Spinal cord (tissue), 10 donors: ENCODE results near the gene TCEAL9. TPM values are rescaled to one million over a fixed set of nuclear protein-coding genes. Genes with fewer than 3 reads are reported as not detected.

ENCODE experiments used
- DNase-seq, 6 donors: peaks; one replicate each; pipeline versions ENCODE4 v3.0.0 to v3.0.0-alpha.2; 2013 to 2015; ENCODE audit warnings: low spot score in 6 of 6, low read depth in 4 of 6
- H3K27ac ChIP-seq: one replicate; pipeline ENCODE4 v1.5.1; 2013; ENCODE audit warnings: low read depth, low read length, control low read depth
- H3K27me3 ChIP-seq: one replicate; pipeline ENCODE4 v1.6.1; 2013; ENCODE audit warnings: low read length; ENCODE audit not compliant: control insufficient read depth, insufficient read depth
- H3K36me3 ChIP-seq: one replicate; pipeline ENCODE4 v1.6.1; 2013; ENCODE audit warnings: low read length; ENCODE audit not compliant: control insufficient read depth, insufficient read depth
- H3K4me1 ChIP-seq: one replicate; pipeline ENCODE4 v1.6.1; 2013; ENCODE audit warnings: low read length; ENCODE audit not compliant: control insufficient read depth, insufficient read depth
- H3K4me3 ChIP-seq: one replicate; pipeline ENCODE4 v1.5.1; 2013; ENCODE audit warnings: low read depth, low read length, control low read depth
- H3K9me3 ChIP-seq: one replicate; pipeline ENCODE4 v1.6.1; 2013; ENCODE audit warnings: low read length; ENCODE audit not compliant: control insufficient read depth, insufficient read depth
- WGBS: methylation state at CpG from one replicate; pipeline ENCODE4 v1.1.5; 2013; ENCODE audit warnings: missing lambda C conversion rate; ENCODE audit not compliant: insufficient coverage; 5-methylcytosine and 5-hydroxymethylcytosine counted together
- long read RNA-seq, 4 donors: transcript quantifications; one replicate each; lab custom pipeline, GENCODE V29; 2026
- polyA plus RNA-seq, 2 donors: library from polyadenylated mRNA; unstranded; fragments of 120-200 nt; gene quantifications; one replicate each; pipeline ENCODE4 v1.2.1, GENCODE V29; 2013; ENCODE audit not compliant: insufficient read length in 2 of 2
- total RNA-seq, 2 donors: library from RNA; depleted of rRNA in 1 of 2; stranded (reverse); fragments of 120-200 nt in 1 of 2; fragments of >200 nt in 1 of 2; gene quantifications; one replicate each; pipeline versions ENCODE4 v1.2.3 to v1.2.4, GENCODE V29; 2013 to 2014
- donor health status: healthy.

Gene TCEAL9, protein sequence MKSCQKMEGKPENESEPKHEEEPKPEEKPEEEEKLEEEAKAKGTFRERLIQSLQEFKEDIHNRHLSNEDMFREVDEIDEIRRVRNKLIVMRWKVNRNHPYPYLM
- total RNA-seq: 100 to 1,000 TPM in 1 of 2 donors, 10 to 100 TPM in 1; 63.8 to 111 TPM
- 100 to 1,000 TPM in 1 of 2 donors, 10 to 100 TPM in 1; 97.2 to 108 TPM for polyA plus RNA-seq
- long read RNA-seq, donor 1, transcript TCEAL9-201 (2 exons, 699 nt): minor isoform, 12 of 74 reads
- long read RNA-seq, donor 1, transcript TCEAL9-203 (1 exons, 1,938 nt): minor isoform, 18 of 74 reads
- long read RNA-seq, donor 1, transcript TCEAL9-202 (3 exons, 1,033 nt): major isoform, 39 of 74 reads
- long read RNA-seq, donor 1, partial matches to known transcripts: 5 of 74 reads
- long read RNA-seq, donor 1, other reads (novel, unspliced or antisense): 0 of 74 reads
- long read RNA-seq, donor 2, transcript TCEAL9-202 (3 exons, 1,033 nt): major isoform, 17 of 28 reads
- long read RNA-seq, donor 2, transcript TCEAL9-203 (1 exons, 1,938 nt): minor isoform, 7 of 28 reads
- long read RNA-seq, donor 2, partial matches to known transcripts: 0 of 28 reads
- long read RNA-seq, donor 2, other reads (novel, unspliced or antisense): 0 of 28 reads
- long read RNA-seq, donor 3, transcript TCEAL9-203 (1 exons, 1,938 nt): minor isoform, 13 of 46 reads
- long read RNA-seq, donor 3, transcript TCEAL9-202 (3 exons, 1,033 nt): major isoform, 26 of 46 reads
- long read RNA-seq, donor 3, transcript TCEAL9-201 (2 exons, 699 nt): minor isoform, 7 of 46 reads
- long read RNA-seq, donor 3, partial matches to known transcripts: 0 of 46 reads
- long read RNA-seq, donor 3, other reads (novel, unspliced or antisense): 0 of 46 reads
- long read RNA-seq, donor 4, transcript TCEAL9-201 (2 exons, 699 nt): minor isoform, 29 of 138 reads
- long read RNA-seq, donor 4, transcript TCEAL9-203 (1 exons, 1,938 nt): minor isoform, 35 of 138 reads
- long read RNA-seq, donor 4, transcript TCEAL9-202 (3 exons, 1,033 nt): major isoform, 64 of 138 reads
- long read RNA-seq, donor 4, partial matches to known transcripts: 10 of 138 reads
- long read RNA-seq, donor 4, other reads (novel, unspliced or antisense): 0 of 138 reads

DNA sequence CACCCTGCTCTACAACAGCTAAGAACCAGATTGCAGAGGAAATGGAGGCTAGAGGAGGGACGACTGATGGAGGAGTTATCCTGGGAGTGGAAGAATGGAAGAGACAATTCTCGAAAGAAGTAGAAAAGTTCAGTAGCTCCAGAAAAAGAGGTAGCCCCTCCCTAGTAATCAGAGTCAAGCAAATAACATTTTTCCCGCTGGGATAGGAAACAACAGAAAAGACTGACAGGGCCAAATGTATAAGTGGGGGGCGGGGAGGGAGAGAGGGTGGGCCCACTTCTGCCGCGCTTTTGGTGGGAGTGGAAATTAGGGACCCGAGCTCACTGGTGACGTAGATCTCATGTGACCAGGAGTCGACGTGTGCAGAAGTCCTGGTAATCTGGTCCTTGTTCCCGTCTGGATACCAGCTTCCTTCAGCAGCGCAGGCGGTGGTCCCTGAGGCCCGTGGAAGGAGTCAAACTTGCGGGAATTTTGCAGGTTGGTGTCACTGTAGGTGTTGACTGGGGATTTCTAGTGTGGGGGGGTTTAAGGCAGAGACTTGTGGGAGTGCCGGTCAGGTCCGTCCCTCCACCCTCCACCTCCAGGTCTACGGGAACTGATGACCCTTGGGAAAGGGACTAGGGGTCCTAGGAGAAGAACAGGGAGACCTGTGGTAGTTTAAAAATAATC is at the start of gene TCEAL9:
TCEAL9 (plus strand) TSS at position 377 of the 669 bp plus-strand sequence. CDS start 1,179 bp downstream, outside the sequence.
- H3K4me1 ChIP-seq: no peaks in the 10 kb centered on the region
- no peaks in the 10 kb centered on the region for H3K36me3 ChIP-seq
- H3K4me3 ChIP-seq: peak within 1 kb of the TSS; percentile 89
- 19% methylated on average over 13 of the region's 18 CpGs for WGBS
- peak in 3 of 6 donors; percentile 60 to 93 (median 92) for DNase-seq
- H3K27ac ChIP-seq: peak within 1 kb of the TSS; percentile 91
- no peaks in the 10 kb centered on the region for H3K27me3 ChIP-seq
- H3K9me3 ChIP-seq: no peaks in the 10 kb centered on the region

DNA sequence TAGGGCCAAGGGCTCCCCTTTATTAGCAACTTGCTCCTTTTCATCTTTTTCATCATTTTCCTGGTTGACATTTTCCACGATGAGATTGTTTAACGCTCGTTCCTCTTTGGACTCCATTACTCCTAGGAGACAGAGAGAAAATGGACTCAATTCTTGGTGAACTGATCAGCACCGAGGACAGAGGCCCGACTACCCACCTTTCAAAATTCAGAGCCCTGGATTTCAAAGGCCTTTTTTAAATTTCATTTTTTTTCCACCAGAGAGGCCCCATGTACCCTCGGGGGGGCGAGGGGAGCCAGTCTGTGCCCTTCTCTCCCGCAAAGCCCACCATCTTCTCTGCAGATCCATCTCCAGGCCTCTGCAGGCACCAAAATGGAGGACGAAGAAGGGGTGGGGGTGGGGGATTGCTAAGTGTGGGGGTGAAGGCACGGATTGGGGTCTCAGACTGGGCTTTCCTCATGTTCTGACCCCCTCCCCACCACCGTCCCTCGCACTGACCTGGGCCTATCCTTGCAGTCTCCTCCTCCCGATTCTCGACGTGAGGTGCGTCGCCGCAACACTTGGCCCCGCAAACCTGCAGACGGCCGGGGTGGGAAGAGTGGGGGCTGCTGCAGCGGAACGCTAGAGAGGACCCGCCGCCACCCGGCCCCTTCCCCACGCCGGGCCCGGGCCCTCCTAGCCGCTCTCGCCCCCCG is 46.3 kb upstream of the TCEAL9 start:
- H3K9me3 ChIP-seq: no peaks in the 10 kb centered on the region
- H3K36me3 ChIP-seq: no peaks in the 10 kb centered on the region
- 44% methylated on average over 17 of the region's 32 CpGs for WGBS
- no peaks in the 10 kb centered on the region for H3K27me3 ChIP-seq
- peak overlapping the region; percentile 60 for H3K4me3 ChIP-seq
- peaks cover 7% of the 10 kb centered on the region for H3K4me1 ChIP-seq
- no peak overlapping the region for H3K27ac ChIP-seq
- DNase-seq: peak in 3 of 6 donors; percentile 9 to 69 (median 38)

DNA sequence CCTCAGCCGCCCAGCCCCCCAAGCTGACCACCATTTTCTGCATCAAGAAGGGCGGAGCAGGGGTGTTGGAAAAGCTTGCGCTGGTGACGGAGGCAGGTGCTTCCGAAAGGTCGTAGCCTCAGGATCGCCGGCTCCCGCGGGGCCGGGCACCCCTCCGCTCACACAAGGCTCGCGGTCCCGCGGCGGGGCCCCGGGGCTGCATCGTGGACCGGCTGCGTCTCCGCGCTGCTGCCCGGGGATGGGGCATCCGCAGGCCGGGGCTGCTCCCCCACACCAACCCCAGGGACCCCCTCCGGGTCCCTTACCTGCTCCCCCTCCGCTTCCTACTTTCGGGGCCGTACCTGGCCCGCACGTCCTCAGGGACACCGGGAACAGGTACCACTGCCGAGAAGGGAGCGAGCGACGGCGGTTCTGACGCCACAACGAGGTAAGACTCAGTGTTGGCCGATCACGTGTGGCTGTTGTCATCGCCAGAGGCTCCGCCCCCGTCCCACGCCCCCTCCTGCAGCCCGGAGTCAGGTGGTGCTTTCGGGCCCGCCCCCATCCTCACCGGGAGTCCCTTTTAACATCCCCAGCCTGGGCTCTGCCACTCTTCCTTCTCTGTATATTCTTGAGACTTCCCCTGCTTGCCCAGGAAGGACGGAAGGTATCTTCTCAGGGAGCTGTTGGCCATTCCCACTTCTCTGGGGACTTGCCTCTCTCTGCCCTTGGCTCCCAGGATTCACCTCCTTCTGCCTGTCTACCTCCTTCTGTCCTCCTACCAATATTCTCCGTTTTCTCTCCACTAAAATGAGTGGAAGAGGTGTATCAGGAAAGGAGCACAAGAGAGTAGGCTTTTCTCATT is 45.5 kb upstream of the TCEAL9 start, which contains the start of gene BEX2:
BEX2 (minus strand) TSS at position 436 of the 844 bp plus-strand sequence. CDS start 1,014 bp downstream, outside the sequence.
- no peaks in the 10 kb centered on the region for H3K27me3 ChIP-seq
- DNase-seq: peak in 5 of 6 donors; percentile 39 to 96 (median 64)
- WGBS: 23% methylated on average over 50 of the region's 52 CpGs
- peak within 1 kb of the TSS; percentile 40 for H3K27ac ChIP-seq
- peak within 1 kb of the TSS; percentile 60 for H3K4me3 ChIP-seq
- H3K9me3 ChIP-seq: no peaks in the 10 kb centered on the region
- no peaks in the 10 kb centered on the region for H3K36me3 ChIP-seq
- peaks cover 7% of the 10 kb centered on the region for H3K4me1 ChIP-seq

DNA sequence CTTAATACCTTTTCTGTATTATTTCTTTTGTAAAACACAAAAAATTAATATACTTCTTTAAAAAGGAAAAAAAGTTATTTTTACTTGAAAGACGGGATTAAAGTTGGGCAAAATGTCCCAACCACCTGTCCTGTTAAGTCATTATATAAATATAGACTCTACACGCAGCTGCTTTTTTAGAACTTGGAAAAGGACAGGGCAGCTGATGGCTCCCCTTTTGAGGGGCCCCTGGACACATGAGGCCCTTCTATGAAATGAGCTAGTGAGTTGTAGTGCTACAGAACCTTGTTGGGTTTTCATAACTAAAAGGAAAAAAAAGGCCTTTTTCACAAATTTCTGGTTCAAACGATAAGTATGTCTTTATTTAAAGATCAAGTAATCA is 44.9 kb upstream of the TCEAL9 start:
- Histone ChIP-seq H3K27ac (no peak overlapping the region), H3K4me1 (peaks cover 7% of the 10 kb centered on the region), H3K27me3 (no peaks in the 10 kb centered on the region), H3K36me3 (no peaks in the 10 kb centered on the region), H3K9me3 (no peaks in the 10 kb centered on the region), H3K4me3 (peak overlapping the region; percentile 60)
- WGBS: no CpG with 5 or more reads among the region's 3 CpGs
- DNase-seq: no peak

DNA sequence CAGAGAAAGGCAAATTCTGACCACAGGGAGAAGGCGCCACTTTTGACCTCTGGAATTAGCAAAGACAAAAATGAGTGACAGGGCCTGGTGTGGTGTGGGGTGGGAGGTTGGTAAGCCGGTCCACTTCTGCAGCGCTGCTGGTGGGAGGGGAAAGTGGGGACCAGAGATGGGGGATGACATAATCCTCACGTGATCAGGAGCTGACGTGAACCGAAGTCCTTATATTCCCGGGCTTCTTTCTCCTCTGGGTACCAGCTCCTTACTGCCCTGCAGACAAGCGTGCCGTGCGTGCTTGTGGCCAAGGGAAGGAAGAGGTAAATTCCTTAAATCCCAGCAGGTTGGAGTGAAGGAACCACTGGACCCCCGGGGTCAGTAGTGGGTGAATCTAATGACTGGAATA is 26.3 kb upstream of the TCEAL9 start, which contains the start of gene TCEAL7:
TCEAL7 (plus strand) TSS at position 249 of the 400 bp plus-strand sequence. CDS start 1,165 bp downstream, outside the sequence.
- Histone ChIP-seq H3K9me3 (no peaks in the 10 kb centered on the region), H3K27me3 (peaks cover 7% of the 10 kb centered on the region), H3K4me1 (peaks cover 3% of the 10 kb centered on the region), H3K36me3 (no peaks in the 10 kb centered on the region), H3K4me3 (peak within 1 kb of the TSS; percentile 55), H3K27ac (peak within 1 kb of the TSS; percentile 79)
- peak in 5 of 6 donors; percentile 35 to 93 (median 53) for DNase-seq
- 17% methylated on average over 4 of the region's 11 CpGs for WGBS

DNA sequence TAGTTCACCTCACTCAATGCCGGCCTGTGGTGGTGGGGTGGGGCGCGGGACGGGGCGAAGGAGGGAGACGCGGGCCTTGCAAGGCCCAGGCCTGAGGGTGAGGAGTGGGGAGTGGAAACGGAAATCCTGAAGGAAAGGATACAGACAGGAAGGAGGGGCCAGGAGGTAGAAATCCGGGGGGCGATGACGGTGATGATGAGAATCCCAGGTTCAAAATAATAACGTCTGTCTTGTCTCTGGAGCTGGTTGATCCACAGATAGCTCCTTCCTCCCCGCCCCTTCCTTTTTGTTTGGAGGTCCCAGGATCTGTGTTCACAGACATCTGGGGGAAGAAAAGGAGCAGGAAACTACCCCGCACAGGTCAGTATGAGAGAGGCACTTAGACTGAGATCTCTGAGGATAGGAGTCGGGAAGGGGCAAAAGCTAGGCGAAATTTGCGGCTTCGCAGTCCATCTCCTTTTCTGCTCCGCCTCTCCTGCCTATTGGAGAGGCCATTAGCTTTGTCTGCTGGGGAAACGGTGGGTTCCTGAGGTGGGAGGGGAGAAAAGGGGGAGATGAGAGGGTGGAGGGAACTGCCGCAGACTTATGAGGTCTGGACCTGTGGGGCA is 25.5 kb upstream of the TCEAL9 start:
- whole genome bisulfite sequencing: 19% methylated on average over 20 of the region's 21 CpGs
- peak overlapping the region; percentile 55 for H3K4me3 ChIP-seq
- peaks cover 3% of the 10 kb centered on the region for H3K4me1 ChIP-seq
- DNase-seq: peak in 4 of 6 donors; percentile 20 to 91 (median 58)
- no peaks in the 10 kb centered on the region for H3K36me3 ChIP-seq
- no peaks in the 10 kb centered on the region for H3K9me3 ChIP-seq
- peak overlapping the region; percentile 79 for H3K27ac ChIP-seq
- H3K27me3 ChIP-seq: peaks cover 7% of the 10 kb centered on the region

DNA sequence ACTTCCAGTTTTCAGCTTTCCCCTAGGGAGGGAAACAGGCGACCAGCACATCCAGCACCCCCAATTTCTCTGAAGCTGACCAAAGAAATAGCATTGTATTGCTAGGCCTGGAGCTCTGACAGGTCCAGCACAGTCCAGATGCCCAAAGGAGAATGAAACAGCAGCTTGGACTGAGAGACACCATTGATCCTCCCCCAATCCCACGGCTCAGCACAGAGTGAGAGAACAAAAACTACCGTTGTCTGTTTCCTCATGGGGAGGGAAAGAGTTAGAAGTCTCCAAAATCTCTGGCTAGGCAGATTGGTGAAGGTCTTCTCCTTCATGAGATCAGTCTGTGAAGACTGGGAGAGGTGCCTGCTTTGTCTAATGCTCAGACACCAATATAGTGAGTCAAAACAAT is 17.6 kb upstream of the TCEAL9 start:
- peaks cover 12% of the 10 kb centered on the region for H3K27me3 ChIP-seq
- H3K9me3 ChIP-seq: no peaks in the 10 kb centered on the region
- H3K27ac ChIP-seq: no peak overlapping the region
- H3K36me3 ChIP-seq: no peaks in the 10 kb centered on the region
- WGBS: 0% methylated on average over 1 of the region's 3 CpGs
- H3K4me3 ChIP-seq: no peak overlapping the region
- DNase-seq: no peak
- H3K4me1 ChIP-seq: no peaks in the 10 kb centered on the region
